Ishikawa (cell line): ENCODE measurements around the gene ANKRD18A.

Source experiments
- CEBPB ChIP-seq: IDR thresholded peaks from 2 replicates; pipeline ENCODE4 v1.6.1; 2012
- RAD21 ChIP-seq: IDR thresholded peaks from 2 replicates; pipeline ENCODE4 v1.6.1; 2012; ENCODE audit warnings: low read depth
- TAF1 ChIP-seq: IDR thresholded peaks from 2 replicates; pipeline ENCODE4 v1.6.1; 2012; ENCODE audit warnings: low read depth, mild to moderate bottlenecking
- TEAD4 ChIP-seq: IDR thresholded peaks from 2 replicates; pipeline ENCODE4 v1.6.1; 2012
- TF ChIP-seq, protein P1 (sequence below): IDR thresholded peaks from 2 replicates; pipeline ENCODE4 v1.6.1; 2012; ENCODE audit warnings: low read depth, mild to moderate bottlenecking
- TF ChIP-seq, protein P2 (sequence below): IDR thresholded peaks from 2 replicates; pipeline ENCODE4 v1.6.1; 2012

DNA sequence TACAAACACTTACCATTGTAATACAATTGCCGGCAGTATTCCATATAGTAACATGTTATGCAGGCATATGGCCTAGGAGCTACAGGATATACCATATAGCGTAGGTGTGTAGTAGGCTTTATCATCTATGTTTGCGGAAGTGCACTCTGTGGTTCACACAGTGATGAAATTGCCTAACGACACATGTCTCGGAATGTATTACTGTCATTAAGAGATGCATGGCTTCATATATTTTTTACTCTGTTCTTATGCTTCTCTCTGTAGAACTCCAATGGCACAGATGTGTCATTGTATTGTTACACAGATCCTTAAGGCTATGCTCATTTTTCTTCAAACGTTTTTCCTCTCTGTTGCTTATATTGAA lies 19.2 kb upstream of the ANKRD18A start:
- TF ChIP-seq, protein P1, sequence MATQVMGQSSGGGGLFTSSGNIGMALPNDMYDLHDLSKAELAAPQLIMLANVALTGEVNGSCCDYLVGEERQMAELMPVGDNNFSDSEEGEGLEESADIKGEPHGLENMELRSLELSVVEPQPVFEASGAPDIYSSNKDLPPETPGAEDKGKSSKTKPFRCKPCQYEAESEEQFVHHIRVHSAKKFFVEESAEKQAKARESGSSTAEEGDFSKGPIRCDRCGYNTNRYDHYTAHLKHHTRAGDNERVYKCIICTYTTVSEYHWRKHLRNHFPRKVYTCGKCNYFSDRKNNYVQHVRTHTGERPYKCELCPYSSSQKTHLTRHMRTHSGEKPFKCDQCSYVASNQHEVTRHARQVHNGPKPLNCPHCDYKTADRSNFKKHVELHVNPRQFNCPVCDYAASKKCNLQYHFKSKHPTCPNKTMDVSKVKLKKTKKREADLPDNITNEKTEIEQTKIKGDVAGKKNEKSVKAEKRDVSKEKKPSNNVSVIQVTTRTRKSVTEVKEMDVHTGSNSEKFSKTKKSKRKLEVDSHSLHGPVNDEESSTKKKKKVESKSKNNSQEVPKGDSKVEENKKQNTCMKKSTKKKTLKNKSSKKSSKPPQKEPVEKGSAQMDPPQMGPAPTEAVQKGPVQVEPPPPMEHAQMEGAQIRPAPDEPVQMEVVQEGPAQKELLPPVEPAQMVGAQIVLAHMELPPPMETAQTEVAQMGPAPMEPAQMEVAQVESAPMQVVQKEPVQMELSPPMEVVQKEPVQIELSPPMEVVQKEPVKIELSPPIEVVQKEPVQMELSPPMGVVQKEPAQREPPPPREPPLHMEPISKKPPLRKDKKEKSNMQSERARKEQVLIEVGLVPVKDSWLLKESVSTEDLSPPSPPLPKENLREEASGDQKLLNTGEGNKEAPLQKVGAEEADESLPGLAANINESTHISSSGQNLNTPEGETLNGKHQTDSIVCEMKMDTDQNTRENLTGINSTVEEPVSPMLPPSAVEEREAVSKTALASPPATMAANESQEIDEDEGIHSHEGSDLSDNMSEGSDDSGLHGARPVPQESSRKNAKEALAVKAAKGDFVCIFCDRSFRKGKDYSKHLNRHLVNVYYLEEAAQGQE, result no peak
- TF ChIP-seq, protein P2, sequence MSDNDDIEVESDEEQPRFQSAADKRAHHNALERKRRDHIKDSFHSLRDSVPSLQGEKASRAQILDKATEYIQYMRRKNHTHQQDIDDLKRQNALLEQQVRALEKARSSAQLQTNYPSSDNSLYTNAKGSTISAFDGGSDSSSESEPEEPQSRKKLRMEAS, result no peak
- TF ChIP-seq TEAD4 (no peak), TAF1 (no peak), RAD21 (no peak), CEBPB (no peak)
